ENCODE measurements around the gene MAPK4.
"Not testable (repeated sequence)": the region's sequence is repeated elsewhere in the genome, so short reads cannot be mapped to it uniquely, and the experiment has no call there.

The MAPK4 gene

DNA sequence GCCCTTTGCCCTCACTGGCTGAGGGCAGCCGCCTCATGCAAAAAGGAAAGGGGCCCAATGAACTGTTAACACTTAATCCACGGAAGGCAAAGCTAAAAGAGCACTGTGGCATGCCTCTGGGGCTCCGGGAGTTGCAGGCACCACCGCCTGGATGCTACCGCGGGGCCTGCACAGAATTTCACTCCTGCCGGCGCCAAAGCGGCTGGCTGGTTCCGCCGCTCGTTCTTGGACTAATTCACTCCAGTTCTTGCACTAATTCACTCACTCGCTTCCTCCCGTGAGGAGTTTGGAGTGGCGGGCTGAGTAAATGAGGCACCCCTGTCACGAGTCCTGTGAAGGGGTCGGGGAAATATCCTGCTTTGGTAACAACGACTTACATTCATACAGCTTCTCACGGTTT, 14.0 kb upstream of the MAPK4 start:
- H3K4me3 ChIP-seq (ENCODE audit: control insufficient read depth, low read depth, low read length): no peak overlapping the region
- TF ChIP-seq, protein P1, sequence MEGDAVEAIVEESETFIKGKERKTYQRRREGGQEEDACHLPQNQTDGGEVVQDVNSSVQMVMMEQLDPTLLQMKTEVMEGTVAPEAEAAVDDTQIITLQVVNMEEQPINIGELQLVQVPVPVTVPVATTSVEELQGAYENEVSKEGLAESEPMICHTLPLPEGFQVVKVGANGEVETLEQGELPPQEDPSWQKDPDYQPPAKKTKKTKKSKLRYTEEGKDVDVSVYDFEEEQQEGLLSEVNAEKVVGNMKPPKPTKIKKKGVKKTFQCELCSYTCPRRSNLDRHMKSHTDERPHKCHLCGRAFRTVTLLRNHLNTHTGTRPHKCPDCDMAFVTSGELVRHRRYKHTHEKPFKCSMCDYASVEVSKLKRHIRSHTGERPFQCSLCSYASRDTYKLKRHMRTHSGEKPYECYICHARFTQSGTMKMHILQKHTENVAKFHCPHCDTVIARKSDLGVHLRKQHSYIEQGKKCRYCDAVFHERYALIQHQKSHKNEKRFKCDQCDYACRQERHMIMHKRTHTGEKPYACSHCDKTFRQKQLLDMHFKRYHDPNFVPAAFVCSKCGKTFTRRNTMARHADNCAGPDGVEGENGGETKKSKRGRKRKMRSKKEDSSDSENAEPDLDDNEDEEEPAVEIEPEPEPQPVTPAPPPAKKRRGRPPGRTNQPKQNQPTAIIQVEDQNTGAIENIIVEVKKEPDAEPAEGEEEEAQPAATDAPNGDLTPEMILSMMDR (conservative IDR thresholded peaks at IDR 0.05; ENCODE audit: control insufficient read depth, insufficient read depth, low read depth, low read length): no peak
- no peak for DNase-seq (ENCODE audit: low read depth)

DNA sequence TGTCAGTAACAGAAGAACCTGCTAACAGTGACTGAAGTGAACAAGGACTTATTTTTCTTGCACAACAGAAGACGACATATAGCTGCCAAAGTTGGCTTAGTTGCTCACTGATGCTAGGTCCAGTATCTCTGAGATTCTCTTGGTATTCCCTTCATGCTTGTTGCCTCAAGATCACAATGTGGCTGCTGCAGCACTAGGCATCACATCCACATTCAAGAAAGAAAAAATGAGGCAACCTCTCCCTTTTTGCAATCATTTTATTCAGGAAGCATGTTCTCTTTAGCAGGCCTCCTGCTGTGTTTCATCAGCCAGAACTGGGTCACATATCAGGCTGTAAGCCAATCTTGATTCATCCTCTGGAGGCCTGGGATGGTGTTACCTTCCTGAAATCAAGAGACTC, 11.7 kb upstream of the MAPK4 start:
- TF ChIP-seq, protein P1 (conservative IDR thresholded peaks at IDR 0.05; ENCODE audit: control insufficient read depth, insufficient read depth, low read depth, low read length): no peak
- no peak overlapping the region for H3K4me3 ChIP-seq (ENCODE audit: control insufficient read depth, low read depth, low read length)
- DNase-seq (ENCODE audit: low read depth): no peak

DNA sequence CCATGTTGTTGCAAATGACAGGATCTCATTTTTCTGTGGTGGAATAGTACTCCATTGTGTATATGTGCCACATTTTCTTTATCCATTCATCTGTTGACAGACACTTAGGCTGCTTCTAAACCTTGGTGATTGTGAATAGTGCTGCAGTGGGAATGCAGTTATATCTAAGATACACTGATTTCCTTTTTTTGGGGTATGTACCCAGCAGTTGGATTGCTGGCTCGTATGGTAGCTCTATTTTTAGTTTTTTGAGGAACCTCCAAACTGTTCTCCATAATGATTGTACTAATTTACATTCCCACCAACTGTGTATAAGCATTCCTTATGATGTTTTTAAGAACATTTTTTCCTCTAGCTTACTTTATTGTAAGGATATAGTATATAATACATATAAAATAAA, 8.2 kb upstream of the MAPK4 start:
- H3K4me3 ChIP-seq (ENCODE audit: control insufficient read depth, low read depth, low read length); DNase-seq (ENCODE audit: low read depth): not testable (repeated sequence)

DNA sequence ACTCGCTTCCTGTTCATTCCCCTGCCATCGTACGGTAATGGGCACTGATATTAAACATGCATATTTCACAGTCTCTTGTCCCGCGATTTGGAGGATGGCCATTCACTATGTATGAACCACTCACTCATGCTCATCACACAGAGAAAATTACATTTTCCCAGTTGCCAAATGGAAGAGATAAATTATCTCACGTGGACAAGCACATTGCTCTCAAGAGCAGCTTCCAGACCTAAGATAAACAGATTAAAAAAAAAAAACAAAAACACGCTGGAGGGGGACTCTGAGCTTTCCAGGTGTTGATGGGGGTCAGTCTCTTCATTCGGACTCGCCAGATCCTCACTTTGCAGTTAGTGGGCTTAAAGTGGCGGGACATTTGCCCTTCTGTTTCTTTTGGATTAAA, 1.7 kb upstream of the MAPK4 start:
- no peak for DNase-seq (ENCODE audit: low read depth)
- TF ChIP-seq, protein P1 (conservative IDR thresholded peaks at IDR 0.05; ENCODE audit: control insufficient read depth, insufficient read depth, low read depth, low read length): no peak
- H3K4me3 ChIP-seq (ENCODE audit: control insufficient read depth, low read depth, low read length): no peak overlapping the region

DNA sequence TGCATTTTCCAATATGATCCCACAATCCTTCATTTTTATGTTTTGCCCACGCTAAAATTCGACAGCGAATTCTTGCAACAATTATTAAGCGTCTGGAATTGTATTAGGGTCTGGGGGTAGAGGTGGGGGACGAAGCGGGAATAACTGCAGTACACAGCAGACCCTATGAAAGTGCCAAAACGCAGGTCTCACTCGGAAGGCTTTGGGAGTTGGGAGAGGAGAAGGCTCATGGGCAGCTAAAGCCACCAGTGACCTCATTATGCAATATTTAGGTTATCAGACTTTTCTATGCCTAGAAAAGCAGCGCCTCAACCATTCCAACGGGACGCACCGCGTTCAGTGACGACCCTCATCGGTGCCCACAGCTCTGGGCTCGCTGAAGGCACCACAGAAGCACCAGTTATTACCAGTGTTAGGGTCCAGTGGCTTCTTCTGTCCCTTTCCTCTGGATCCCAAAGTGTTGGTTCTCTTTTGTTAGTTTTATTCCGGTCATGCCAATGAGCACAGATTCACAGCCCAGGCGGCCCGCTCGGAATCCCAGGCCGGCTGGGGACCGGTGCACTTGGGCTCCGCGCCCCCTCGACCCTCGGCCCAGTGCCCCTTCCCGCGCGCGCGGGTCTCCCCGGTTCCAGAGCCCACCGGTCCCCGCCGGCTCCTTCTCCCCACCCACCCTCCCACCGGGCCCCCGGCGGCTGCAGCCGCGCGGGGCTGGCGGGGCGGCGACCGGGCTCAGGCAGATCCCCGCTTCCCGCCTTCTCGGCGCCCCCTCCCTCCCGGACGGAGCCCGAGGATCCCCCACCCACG, 737 bp upstream of the MAPK4 start:
- H3K4me3 ChIP-seq (ENCODE audit: control insufficient read depth, low read depth, low read length): no peak overlapping the region
- TF ChIP-seq, protein P1 (conservative IDR thresholded peaks at IDR 0.05; ENCODE audit: control insufficient read depth, insufficient read depth, low read depth, low read length): no peak
- DNase-seq (ENCODE audit: low read depth): no peak

DNA sequence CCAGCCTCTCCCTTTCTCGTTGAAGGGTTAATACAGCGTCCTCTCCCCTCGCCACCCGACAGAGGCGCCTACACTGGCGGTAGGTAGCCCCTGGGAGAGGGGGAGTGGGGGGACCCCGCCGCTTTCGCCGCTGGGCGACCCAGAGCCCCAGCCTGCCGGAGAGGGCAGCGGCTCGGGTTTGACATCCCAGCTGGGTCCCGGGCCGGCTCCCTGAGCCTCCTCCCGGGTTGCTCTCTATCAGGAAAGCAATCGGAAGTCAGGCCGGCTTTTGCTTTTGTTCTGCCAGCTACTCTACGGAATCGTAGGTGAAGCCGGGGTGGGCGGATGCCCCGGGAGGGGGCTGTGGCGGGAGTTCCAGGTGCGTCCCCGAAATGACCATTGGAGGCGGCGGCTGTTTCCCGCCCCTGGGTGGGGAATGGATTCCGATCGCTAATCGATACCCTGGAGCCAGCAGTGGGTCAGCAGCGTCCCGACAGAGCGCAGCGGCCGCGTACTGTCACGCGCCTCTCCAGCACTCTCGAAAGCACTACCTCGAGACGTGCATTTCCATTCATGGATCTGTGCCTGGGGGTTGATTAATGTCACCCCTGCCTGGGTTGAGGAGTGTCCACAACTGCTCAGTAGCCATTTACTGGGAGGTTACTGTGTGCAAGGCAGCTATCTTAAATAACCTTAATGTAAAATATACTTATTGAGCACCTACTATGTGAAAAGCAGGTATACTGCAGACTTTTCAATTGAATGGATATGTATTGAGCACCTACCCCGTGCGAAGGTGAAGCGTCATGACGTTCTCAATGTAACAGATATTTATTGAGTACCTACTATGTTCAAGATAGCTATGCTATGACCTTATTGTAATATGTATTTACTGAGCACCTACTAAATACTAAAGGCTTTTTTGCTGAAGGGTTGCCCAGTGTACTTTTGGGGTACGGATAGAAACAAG, 1.1 kb downstream of the MAPK4 start:
- no peak for DNase-seq (ENCODE audit: low read depth)
- TF ChIP-seq, protein P1 (conservative IDR thresholded peaks at IDR 0.05; ENCODE audit: control insufficient read depth, insufficient read depth, low read depth, low read length): no peak
- H3K4me3 ChIP-seq (ENCODE audit: control insufficient read depth, low read depth, low read length): peak overlapping the region; percentile 17

DNA sequence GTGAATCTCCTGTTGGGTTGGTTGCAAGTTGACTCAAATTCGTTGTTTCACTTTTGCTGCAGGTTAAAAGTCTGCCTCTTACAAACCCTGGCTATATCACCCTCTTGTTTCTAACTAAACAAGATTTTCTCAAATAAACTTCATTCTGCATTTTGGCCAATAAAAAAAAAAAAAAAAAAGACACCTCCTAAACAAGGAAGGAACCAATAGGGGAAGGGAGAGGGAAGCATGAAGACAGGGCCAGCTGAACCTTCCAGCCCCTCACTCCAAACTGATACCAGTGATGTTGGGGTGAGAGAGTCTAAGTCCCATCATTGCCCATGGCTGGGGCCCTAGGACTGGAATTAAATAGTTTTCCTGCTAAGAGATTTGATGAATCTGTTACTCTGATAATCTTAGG, 2.4 kb downstream of the MAPK4 start:
- DNase-seq (ENCODE audit: low read depth); H3K4me3 ChIP-seq (ENCODE audit: control insufficient read depth, low read depth, low read length): not testable (repeated sequence)
